Lung (tissue), 12 donors: ENCODE measurements around the gene TM4SF1. TPM values are rescaled to one million over a fixed set of nuclear protein-coding genes. Genes with fewer than 3 reads are reported as not detected.

Source experiments
- ATAC-seq: fragments of 200-7000 bp; cut with Tn5 transposase; one replicate; pipeline ENCODE4 v1.9.1; 2020; ENCODE audit warnings: moderate number of reproducible peaks; ENCODE audit not compliant: insufficient read depth, low FRiP score
- DNase-seq, 3 donors: peaks; one replicate each; pipeline ENCODE4 v3.0.0-alpha.2; 2013 to 2017
- H3K27ac ChIP-seq, 2 donors: one replicate each; pipeline ENCODE4 v1.5.1; 2013; ENCODE audit warnings: mild to moderate bottlenecking in 2 of 2, moderate library complexity in 2 of 2, control low read depth in 1 of 2, inconsistent platforms in 1 of 2, low read depth in 1 of 2, low read length in 1 of 2
- H3K27me3 ChIP-seq, 3 donors: one replicate each; pipeline ENCODE4 v1.5.1; 2013; ENCODE audit warnings: low read length in 2 of 3; ENCODE audit not compliant: control insufficient read depth in 3 of 3, insufficient read depth in 3 of 3
- H3K36me3 ChIP-seq, 4 donors: one replicate each; pipeline ENCODE4 v1.5.1; 2013; ENCODE audit warnings: low read length in 4 of 4, mild to moderate bottlenecking in 1 of 4, moderate library complexity in 1 of 4; ENCODE audit not compliant: control insufficient read depth in 4 of 4, insufficient read depth in 4 of 4
- H3K4me1 ChIP-seq, 5 donors: one replicate each; pipeline ENCODE4 v1.5.1; 2013; ENCODE audit warnings: low read length in 5 of 5, mild to moderate bottlenecking in 2 of 5, moderate library complexity in 1 of 5; ENCODE audit not compliant: control insufficient read depth in 5 of 5, insufficient read depth in 5 of 5
- H3K4me3 ChIP-seq: one replicate; pipeline ENCODE4 v1.5.1; 2013; ENCODE audit warnings: mild to moderate bottlenecking, control low read depth, moderate library complexity
- H3K9ac ChIP-seq, 2 donors: one replicate each; pipeline ENCODE4 v1.5.1; 2013; ENCODE audit warnings: low read length in 2 of 2, control low read depth in 1 of 2; ENCODE audit not compliant: insufficient read depth in 1 of 2
- H3K9me3 ChIP-seq, 4 donors: one replicate each; pipeline ENCODE4 v1.5.1; 2013; ENCODE audit warnings: low read length in 3 of 4, mild to moderate bottlenecking in 1 of 4, moderate library complexity in 1 of 4; ENCODE audit not compliant: control insufficient read depth in 4 of 4, insufficient read depth in 3 of 4
- CTCF ChIP-seq: IDR thresholded peaks from 2 replicates; pipeline ENCODE4 v1.5.1; 2012; ENCODE audit warnings: mild to moderate bottlenecking; ENCODE audit errors: control extremely low read depth, extremely low read depth
- WGBS, 2 donors: extraction: QIAGEN DNeasy Blood & Tissue Kit; methylation state at CpG; one replicate each; pipeline ENCODE4 v1.1.7; 2013; 5-methylcytosine and 5-hydroxymethylcytosine counted together
- polyA plus RNA-seq, 2 donors: library from polyadenylated mRNA; stranded (reverse); fragments of 200-250 nt; gene quantifications; one replicate each; pipeline ENCODE4 v1.2.1, GENCODE V29; 2013
- total RNA-seq, 2 donors: library from RNA; depleted of rRNA in 1 of 2; stranded (reverse); fragments of >200 nt in 1 of 2; gene quantifications; one replicate each; pipeline ENCODE4 v1.2.1, GENCODE V29; 2014 to 2021
- donor health status: control.
- donor health status: control.
- donor health status: Bipolar disorder and iron deficiency.
- donor health status: healthy.
- donor health status: DM: yes; HTN: yes; CAD: no.

Gene TM4SF1
- total and polyA plus RNA-seq, 4 donors: 177 to 281 (median 238) TPM

GRCh38 chr3:149376718-149377407 is 586 bp downstream of the TM4SF1 start:
- H3K4me3 ChIP-seq: peak overlapping the region; percentile 68
- no peaks in the 10 kb centered on the region for H3K27me3 ChIP-seq
- ATAC-seq: no peak
- DNase-seq: peak; percentile 58 to 86 (median 86)
- H3K9ac ChIP-seq: peak overlapping the region in 1 of 2 donors; percentile 75
- H3K36me3 ChIP-seq: peaks cover 0 to 2% (median 0%) of the 10 kb centered on the region in 4 donors
- TF ChIP-seq CTCF: no peak
- H3K27ac ChIP-seq: peak overlapping the region; percentile 87 to 96
- WGBS, 2 donors: 27 to 49% methylated on average over 8 of the region's 8 CpGs
- peaks cover 0 to 2% (median 0%) of the 10 kb centered on the region in 4 donors for H3K9me3 ChIP-seq
- peaks cover 8 to 25% (median 18%) of the 10 kb centered on the region in 5 donors for H3K4me1 ChIP-seq

GRCh38 chr3:149375501-149376196 is 1.8 kb downstream of the TM4SF1 start:
- peaks cover 0 to 2% (median 0%) of the 10 kb centered on the region in 4 donors for H3K36me3 ChIP-seq
- DNase-seq (no peak), ATAC-seq (no peak)
- no peak overlapping the region for H3K9ac ChIP-seq
- H3K4me3 ChIP-seq: peak overlapping the region; percentile 42
- H3K27ac ChIP-seq: peak overlapping the region in 1 of 2 donors; percentile 60
- peaks cover 0 to 2% (median 0%) of the 10 kb centered on the region in 4 donors for H3K9me3 ChIP-seq
- no peak for TF ChIP-seq CTCF
- 50 to 70% methylated on average over 4 of the region's 4 CpGs for WGBS, 2 donors
- H3K27me3 ChIP-seq: no peaks in the 10 kb centered on the region
- peaks cover 10 to 25% (median 18%) of the 10 kb centered on the region in 5 donors for H3K4me1 ChIP-seq

GRCh38 chr3:149374793-149375500 is 2.5 kb downstream of the TM4SF1 start:
- Histone ChIP-seq H3K9me3 (peaks cover 0 to 2% (median 0%) of the 10 kb centered on the region in 4 donors), H3K36me3 (peaks cover 0 to 2% (median 0%) of the 10 kb centered on the region in 4 donors), H3K4me3 (peak overlapping the region; percentile 42), H3K27ac (peak overlapping the region in 1 of 2 donors; percentile 60), H3K4me1 (peaks cover 10 to 29% (median 18%) of the 10 kb centered on the region in 5 donors), H3K9ac (no peak overlapping the region), H3K27me3 (no peaks in the 10 kb centered on the region)
- ATAC-seq (no peak), DNase-seq (no peak)
- no peak for TF ChIP-seq CTCF
- 56 to 57% methylated on average over 3 of the region's 3 CpGs for WGBS, 2 donors
